Measurements from ENCODE around the gene PDGFC.

DNA sequence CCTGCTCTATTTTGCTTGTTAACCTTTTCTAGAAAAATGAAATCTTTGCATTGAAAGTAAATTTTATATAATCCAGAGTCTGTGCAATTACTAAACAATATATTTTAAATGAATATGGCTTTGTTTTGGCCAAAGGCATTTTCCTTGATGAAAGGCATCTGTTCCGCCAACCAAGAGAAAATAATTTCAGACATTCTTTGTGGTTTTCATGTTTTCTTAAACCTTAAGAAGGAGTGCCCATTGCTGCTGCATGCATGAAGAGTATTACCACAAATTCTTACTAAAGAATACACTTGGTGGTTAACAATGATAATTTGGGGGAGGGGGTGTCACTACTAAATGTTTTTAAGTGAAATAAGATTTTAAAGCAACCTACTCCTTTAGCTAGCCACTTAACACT lies 2.7 kb upstream of the PDGFC start:
- TF ChIP-seq, protein P1, sequence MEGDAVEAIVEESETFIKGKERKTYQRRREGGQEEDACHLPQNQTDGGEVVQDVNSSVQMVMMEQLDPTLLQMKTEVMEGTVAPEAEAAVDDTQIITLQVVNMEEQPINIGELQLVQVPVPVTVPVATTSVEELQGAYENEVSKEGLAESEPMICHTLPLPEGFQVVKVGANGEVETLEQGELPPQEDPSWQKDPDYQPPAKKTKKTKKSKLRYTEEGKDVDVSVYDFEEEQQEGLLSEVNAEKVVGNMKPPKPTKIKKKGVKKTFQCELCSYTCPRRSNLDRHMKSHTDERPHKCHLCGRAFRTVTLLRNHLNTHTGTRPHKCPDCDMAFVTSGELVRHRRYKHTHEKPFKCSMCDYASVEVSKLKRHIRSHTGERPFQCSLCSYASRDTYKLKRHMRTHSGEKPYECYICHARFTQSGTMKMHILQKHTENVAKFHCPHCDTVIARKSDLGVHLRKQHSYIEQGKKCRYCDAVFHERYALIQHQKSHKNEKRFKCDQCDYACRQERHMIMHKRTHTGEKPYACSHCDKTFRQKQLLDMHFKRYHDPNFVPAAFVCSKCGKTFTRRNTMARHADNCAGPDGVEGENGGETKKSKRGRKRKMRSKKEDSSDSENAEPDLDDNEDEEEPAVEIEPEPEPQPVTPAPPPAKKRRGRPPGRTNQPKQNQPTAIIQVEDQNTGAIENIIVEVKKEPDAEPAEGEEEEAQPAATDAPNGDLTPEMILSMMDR (IDR thresholded peaks at IDR 0.05), result no peak
- no peak for TF ChIP-seq NFYB (CRISPR knock-in tag; conservative IDR thresholded peaks at IDR 0.05; ENCODE audit: low read depth)

All from WTC11 (cell line).